SU-DHL-6 (cell line): Measurements from ENCODE around the gene CCDC90B.

Experiments used
- H2AFZ ChIP-seq: fragments of 200-600 bp; sonication (generic); 2 replicates; pipeline ENCODE4 v1.6.1; 2014; ENCODE audit warnings: low read depth, mild to moderate bottlenecking, moderate library complexity, mixed read lengths, antibody characterized with exemption, low read length; ENCODE audit not compliant: severe bottlenecking
- H3F3A ChIP-seq: fragments of 200-600 bp; shearing (Covaris generic); 2 replicates; pipeline ENCODE4 v1.6.0; 2016; ENCODE audit warnings: antibody characterized with exemption, mild to moderate bottlenecking; ENCODE audit not compliant: insufficient read depth
- H3K27ac ChIP-seq: fragments of 200-600 bp; sonication (generic); 2 replicates; pipeline ENCODE4 v1.5.1; 2016; ENCODE audit warnings: low read depth, mild to moderate bottlenecking, low read length, moderate library complexity, mixed read lengths
- H3K27me3 ChIP-seq: fragments of 200-600 bp; sonication (generic), shearing (Covaris generic); 2 replicates; pipeline ENCODE4 v1.6.0; 2014; ENCODE audit warnings: mild to moderate bottlenecking, low read length
- H3K36me3 ChIP-seq: fragments of 200-600 bp; sonication (generic); 2 replicates; pipeline ENCODE4 v1.6.1; 2014; ENCODE audit warnings: mild to moderate bottlenecking, low read length, mixed read lengths
- H3K4me2 ChIP-seq: fragments of 300-600, 200-600 bp; shearing (Covaris generic), sonication (generic); 2 replicates; pipeline ENCODE4 v1.6.0; 2014; ENCODE audit warnings: low read length, low read depth, mild to moderate bottlenecking; ENCODE audit not compliant: poor library complexity, severe bottlenecking
- H3K4me3 ChIP-seq: fragments of 200-600 bp; sonication (generic); 2 replicates; pipeline ENCODE4 v1.5.1; 2014; ENCODE audit warnings: antibody characterized with exemption, low read length, mild to moderate bottlenecking, mixed read lengths; ENCODE audit not compliant: insufficient read depth, poor library complexity, severe bottlenecking
- H3K79me2 ChIP-seq: fragments of 200-600 bp; sonication (generic); 2 replicates; pipeline ENCODE4 v1.6.1; 2014; ENCODE audit warnings: mild to moderate bottlenecking, low read length, moderate library complexity; ENCODE audit not compliant: insufficient read depth
- H3K9ac ChIP-seq: fragments of 200-600 bp; sonication (generic); 2 replicates; pipeline ENCODE4 v1.7.0; 2014; ENCODE audit warnings: mild to moderate bottlenecking, low read length
- H3K9me2 ChIP-seq: fragments of 200-600 bp; sonication (generic); replicated peaks from 2 replicates; pipeline ENCODE4 v1.6.1; 2014; ENCODE audit warnings: low read length; ENCODE audit not compliant: insufficient read depth
- H3K9me3 ChIP-seq: fragments of 200-600 bp; sonication (generic); 2 replicates; pipeline ENCODE4 v1.6.1; 2014; ENCODE audit warnings: low read length, mixed read lengths; ENCODE audit not compliant: insufficient read depth
- H4K20me1 ChIP-seq: fragments of 200-600 bp; sonication (generic); 2 replicates; pipeline ENCODE4 v1.6.1; 2014; ENCODE audit warnings: low read depth, mild to moderate bottlenecking, antibody characterized with exemption, low read length, moderate library complexity, mixed read lengths
- CTCF ChIP-seq: fragments of 200-600 bp; sonication (generic); IDR thresholded peaks from one replicate; pipeline ENCODE4 v1.5.1; 2017; ENCODE audit warnings: antibody characterized with exemption, mild to moderate bottlenecking, low read length, moderate library complexity; ENCODE audit not compliant: insufficient read depth, poor library complexity, severe bottlenecking
- EZH2phosphoT487 ChIP-seq: fragments of 200-600 bp; sonication (generic), shearing (Covaris generic); conservative IDR thresholded peaks from 2 replicates; pipeline ENCODE4 v1.6.1; 2018; ENCODE audit warnings: mild to moderate bottlenecking, antibody characterized with exemption, low read length, moderate library complexity, mixed read lengths

The CCDC90B gene

GRCh38 chr11:83223457-83223856 is 62.7 kb downstream of the CCDC90B start:
- Histone ChIP-seq H3K4me3 (no peak overlapping the region), H3K9me3 (no peaks in the 10 kb centered on the region), H2AFZ (no peak overlapping the region), H4K20me1 (no peaks in the 10 kb centered on the region), H3K79me2 (no peaks in the 10 kb centered on the region), H3K9me2 (no peaks in the 10 kb centered on the region), H3F3A (no peaks in the 10 kb centered on the region), H3K27ac (no peak overlapping the region), H3K4me2 (no peak overlapping the region), H3K9ac (no peak overlapping the region), H3K27me3 (no peaks in the 10 kb centered on the region), H3K36me3 (no peaks in the 10 kb centered on the region)
- TF ChIP-seq CTCF (no peak), EZH2phosphoT487 (no peak)

- Histone ChIP-seq H2AFZ (no peak overlapping the region), H3K4me2 (no peak overlapping the region), H4K20me1 (no peaks in the 10 kb centered on the region), H3K9me2 (no peaks in the 10 kb centered on the region), H3K36me3 (no peaks in the 10 kb centered on the region), H3K79me2 (no peaks in the 10 kb centered on the region), H3F3A (no peaks in the 10 kb centered on the region), H3K27ac (no peak overlapping the region), H3K9ac (no peak overlapping the region), H3K4me3 (no peak overlapping the region), H3K27me3 (no peaks in the 10 kb centered on the region), H3K9me3 (no peaks in the 10 kb centered on the region)
- no peak for TF ChIP-seq CTCF
- TF ChIP-seq EZH2phosphoT487: no peak
Observed at GRCh38 chr11:83222499-83222898, 63.7 kb downstream of the CCDC90B start.

GRCh38 chr11:83221694-83222093 is 64.5 kb downstream of the CCDC90B start:
- Histone ChIP-seq H2AFZ (no peak overlapping the region), H3K4me2 (no peak overlapping the region), H3K9me3 (no peaks in the 10 kb centered on the region), H3K27ac (no peak overlapping the region), H3K9ac (no peak overlapping the region), H4K20me1 (no peaks in the 10 kb centered on the region), H3K27me3 (no peaks in the 10 kb centered on the region), H3K9me2 (no peaks in the 10 kb centered on the region), H3K4me3 (no peak overlapping the region), H3K79me2 (no peaks in the 10 kb centered on the region), H3F3A (no peaks in the 10 kb centered on the region), H3K36me3 (no peaks in the 10 kb centered on the region)
- no peak for TF ChIP-seq CTCF
- TF ChIP-seq EZH2phosphoT487: no peak
